Sigmoid colon (tissue), 7 donors: Measurements from ENCODE around the gene PTER. TPM values are rescaled to one million over a fixed set of nuclear protein-coding genes. Genes with fewer than 3 reads are reported as not detected.

Experiments
- DNase-seq: peaks from one replicate; pipeline ENCODE4 v3.0.0-alpha.2; 2019
- H3K27ac ChIP-seq, 4 donors: fragments of 200-600 bp; sonication (generic); one replicate each; pipeline ENCODE4 v1.5.1; 2016 to 2019; ENCODE audit warnings: mild to moderate bottlenecking in 1 of 4
- H3K27me3 ChIP-seq, 3 donors: fragments of 200-600 bp; sonication (generic); one replicate each; pipeline ENCODE4 v1.5.1; 2019; ENCODE audit warnings: mild to moderate bottlenecking in 1 of 3
- H3K36me3 ChIP-seq, 4 donors: fragments of 200-600 bp; sonication (generic); one replicate each; pipeline ENCODE4 v1.5.1; 2016 to 2019
- H3K4me1 ChIP-seq, 4 donors: fragments of 200-600 bp; sonication (generic); one replicate each; pipeline ENCODE4 v1.5.1; 2017 to 2019
- H3K4me3 ChIP-seq, 4 donors: fragments of 200-600 bp; sonication (generic); one replicate each; pipeline ENCODE4 v1.5.1; 2017 to 2019; ENCODE audit warnings: mild to moderate bottlenecking in 2 of 4, moderate library complexity in 1 of 4
- H3K9me3 ChIP-seq, 4 donors: fragments of 200-600 bp in 3 of 4; sonication (generic) in 3 of 4; one replicate each; pipeline versions ENCODE4 v1.5.1 to v1.6.1; 2013 to 2019
- CTCF ChIP-seq, 4 experiments: fragments of 450-650 bp in 3 of 4; fragments of 200-600 bp in 1 of 4; IDR thresholded peaks; one replicate each; pipeline ENCODE4 v1.5.1; 2016 to 2019; ENCODE audit warnings: antibody characterized with exemption in 4 of 4, mild to moderate bottlenecking in 3 of 4, moderate library complexity in 2 of 4
- EP300 ChIP-seq, 4 donors: sonication (generic); formaldehyde crosslinking; IDR thresholded peaks; one replicate each; pipeline ENCODE4 v1.6.1; 2017; ENCODE audit warnings: antibody characterized with exemption in 4 of 4
- POLR2A ChIP-seq, 2 donors: fragments of 450-650 bp; IDR thresholded peaks; one replicate each; pipeline ENCODE4 v1.6.1; 2016; ENCODE audit warnings: antibody characterized with exemption in 2 of 2, mild to moderate bottlenecking in 2 of 2, moderate library complexity in 2 of 2
- POLR2AphosphoS5 ChIP-seq, 4 donors: sonication (generic); formaldehyde crosslinking; IDR thresholded peaks; one replicate each; pipeline ENCODE4 v1.6.1; 2017; ENCODE audit warnings: antibody characterized with exemption in 4 of 4
- WGBS, 2 donors: extraction: QIAGEN DNeasy Blood & Tissue Kit; methylation state at CpG; one replicate each; pipeline ENCODE4 v1.1.7; 2013; 5-methylcytosine and 5-hydroxymethylcytosine counted together
- intact Hi-C: fragments of 100-400 bp; cut with DNase I; formaldehyde crosslinking; loops from one replicate; pipeline ENCODE4 v1.15.1; 2023
- polyA plus RNA-seq, 3 donors: library from polyadenylated mRNA; stranded (reverse); fragments of 200-250 nt; gene quantifications; one replicate each; pipeline ENCODE4 v1.2.3, GENCODE V29; 2013
- total RNA-seq, 4 donors: library from RNA; depleted of rRNA; stranded (reverse); fragments of >200 nt; gene quantifications; one replicate each; pipeline ENCODE4 v1.1.0, GENCODE V29; 2016
- donor health status: healthy with polysubstance abuse.
- donor health status: Bipolar disorder and iron deficiency.
- donor health status: healthy.

The PTER gene
- total and polyA plus RNA-seq, 7 donors = 6.1 to 14.3 (median 9.0) TPM

- TF ChIP-seq EP300 (IDR thresholded peaks at IDR 0.05) (no peak), POLR2A (IDR thresholded peaks at IDR 0.05) (no peak), CTCF (IDR thresholded peaks at IDR 0.05) (no peak), POLR2AphosphoS5 (IDR thresholded peaks at IDR 0.05) (no peak)
- Histone ChIP-seq H3K36me3 (no peaks in the 10 kb centered on the region), H3K4me1 (no peaks in the 10 kb centered on the region), H3K27me3 (no peaks in the 10 kb centered on the region), H3K4me3 (no peak overlapping the region), H3K27ac (no peak overlapping the region), H3K9me3 (peaks cover 0 to 3% (median under 1%) of the 10 kb centered on the region in 4 donors)
- DNase-seq = no peak
- 73 to 85% methylated on average over 6 of the region's 6 CpGs for WGBS, 2 donors
- intact Hi-C loops = no loop called here
These were observed 7.3 kb upstream of the PTER start for GRCh38 chr10:16429539-16429938.

- intact Hi-C loops = loop anchor here (2.0 to 5.0 kb wide), 2 partner anchors 134 to 380 kb away; partner anchors contain the start of gene RSU1
- H3K36me3 ChIP-seq = no peaks in the 10 kb centered on the region
- no peak for TF ChIP-seq POLR2AphosphoS5 (IDR thresholded peaks at IDR 0.05)
- TF ChIP-seq POLR2A (IDR thresholded peaks at IDR 0.05) = no peak
- no peak for TF ChIP-seq EP300 (IDR thresholded peaks at IDR 0.05)
- no peak for TF ChIP-seq CTCF (IDR thresholded peaks at IDR 0.05)
- WGBS, 2 donors = 1 to 2% methylated on average over 9 of the region's 9 CpGs
- no peaks in the 10 kb centered on the region for H3K27me3 ChIP-seq
- H3K4me1 ChIP-seq = peaks cover 0 to 18% (median 11%) of the 10 kb centered on the region in 4 donors
- no peak for DNase-seq
- H3K4me3 ChIP-seq = peak overlapping the region; percentile 51 to 67 (median 61)
- no peaks in the 10 kb centered on the region for H3K9me3 ChIP-seq
- H3K27ac ChIP-seq = peak overlapping the region; percentile 75 to 83 (median 79)
These were observed 448 bp upstream of the PTER start for GRCh38 chr10:16436367-16436757.

GRCh38 chr10:16437540-16437894, 707 bp downstream of the PTER start:
- Histone ChIP-seq H3K36me3 (no peaks in the 10 kb centered on the region), H3K4me1 (peaks cover 0 to 18% (median 11%) of the 10 kb centered on the region in 4 donors), H3K9me3 (no peaks in the 10 kb centered on the region), H3K4me3 (peak overlapping the region; percentile 51 to 67 (median 61)), H3K27me3 (no peaks in the 10 kb centered on the region), H3K27ac (peak overlapping the region; percentile 75 to 83 (median 79))
- no peak for DNase-seq
- whole genome bisulfite sequencing, 2 donors = 69 to 80% methylated on average over 5 of the region's 5 CpGs
- intact Hi-C loops = loop anchor here (2.0 to 5.0 kb wide), 2 partner anchors 135 to 379 kb away; partner anchors contain the start of gene RSU1
- TF ChIP-seq POLR2A (IDR thresholded peaks at IDR 0.05) (no peak), CTCF (IDR thresholded peaks at IDR 0.05) (no peak), POLR2AphosphoS5 (IDR thresholded peaks at IDR 0.05) (no peak)

GRCh38 chr10:16439295-16439694, 2.5 kb downstream of the PTER start:
- Histone ChIP-seq H3K4me1 (peaks cover 0 to 18% (median 11%) of the 10 kb centered on the region in 4 donors), H3K9me3 (no peaks in the 10 kb centered on the region), H3K4me3 (no peak overlapping the region), H3K36me3 (no peaks in the 10 kb centered on the region), H3K27me3 (no peaks in the 10 kb centered on the region), H3K27ac (no peak overlapping the region)
- DNase-seq = no peak
- TF ChIP-seq POLR2A (IDR thresholded peaks at IDR 0.05) = no peak
- no peak for TF ChIP-seq EP300 (IDR thresholded peaks at IDR 0.05)
- TF ChIP-seq CTCF (IDR thresholded peaks at IDR 0.05) = no peak
- TF ChIP-seq POLR2AphosphoS5 (IDR thresholded peaks at IDR 0.05) = no peak
- WGBS, 2 donors = 82 to 96% methylated on average over 1 of the region's 1 CpG
- intact Hi-C loops = loop anchor here (5.0 kb wide), 1 partner anchor 137 kb away; no protein-coding TSS in a partner anchor
